Measurements from ENCODE around the gene KLHL13. TPM values are rescaled to one million over a fixed set of nuclear protein-coding genes. Genes with fewer than 3 reads are reported as not detected.

Gene KLHL13
- total and polyA plus RNA-seq, 10 of the 15 experiments (the other 5 are each of a cell fraction or from before 2014, with no cell fraction given): 8.2 to 34.1 (median 13.8) TPM

DNA sequence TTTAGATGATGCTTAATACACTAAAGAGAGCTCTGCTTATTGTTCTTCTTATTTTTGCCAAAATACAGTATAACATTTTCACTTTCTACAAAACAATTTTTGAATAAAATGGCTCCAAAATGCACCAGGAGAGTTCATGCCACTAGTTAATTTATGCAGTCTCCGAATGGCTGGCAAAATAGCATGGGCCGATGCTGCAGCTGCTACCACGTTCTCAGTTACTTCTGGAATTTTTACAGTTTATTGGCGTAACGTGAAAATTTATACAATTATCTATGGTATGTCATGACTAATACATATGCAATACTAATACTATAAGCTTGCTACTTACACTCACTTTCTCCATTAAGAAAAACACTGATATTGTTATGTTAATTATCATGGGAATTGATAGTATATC is 16.5 kb downstream of the KLHL13 start:
- H3K4me3 ChIP-seq: no peak overlapping the region
- BruUV-seq (replicated peaks): no TSS peak
- TF ChIP-seq ZZZ3 (IDR thresholded peaks at IDR 0.05; ENCODE audit: control insufficient read depth, insufficient read length, low read depth): no peak
- no peak for TF ChIP-seq NR2C2 (IDR thresholded peaks at IDR 0.05; ENCODE audit: borderline replicate concordance, control insufficient read depth, insufficient read length, low read depth)
- no peaks in the 10 kb centered on the region for H4K20me1 ChIP-seq (ENCODE audit: control insufficient read depth, insufficient read depth)
- intact Hi-C loops (cut with micrococcal nuclease; ENCODE audit: unreplicated experiment): no loop called here
- ChIA-PET SMC1A (ENCODE audit: uncharacterized antibody, unreplicated experiment) (no interaction called here), CTCF (no interaction called here), POLR2A (no interaction called here), RAD21 (ENCODE audit: unreplicated experiment) (no interaction called here)
- no peaks in the 10 kb centered on the region for H3K4me1 ChIP-seq (ENCODE audit: control insufficient read depth, insufficient read depth, low read length)
- H3K36me3 ChIP-seq (ENCODE audit: control insufficient read depth in 2 of 2, insufficient read depth in 2 of 2, low read length in 1 of 2): no peaks in the 10 kb centered on the region
- H2AFZ ChIP-seq (ENCODE audit: control insufficient read depth, low read depth, low read length): no peak overlapping the region
- H3K79me2 ChIP-seq (ENCODE audit: control insufficient read depth, insufficient read depth, low read length): no peaks in the 10 kb centered on the region
- no peak overlapping the region for H3K27ac ChIP-seq (ENCODE audit: control insufficient read depth, insufficient read depth)
- H3K27me3 ChIP-seq (replicated peaks in 1 of 2; ENCODE audit: control insufficient read depth in 2 of 2, insufficient read depth in 2 of 2, low read length in 1 of 2): no peaks in the 10 kb centered on the region
- 47% methylated on average over 5 of the region's 5 CpGs for WGBS (ENCODE audit: insufficient coverage, insufficient replicate concordance, low lambda C conversion rate, missing lambda C conversion rate)
- in situ Hi-C loops (cut with MboI): no loop called here
- no peaks in the 10 kb centered on the region; the same call in 2 of the 3 replicates for H3K9me3 ChIP-seq (replicated peaks; ENCODE audit: control insufficient read depth, insufficient read depth, low read length)
- FAIRE-seq (no peak), DNase-seq (ENCODE audit: low read depth, low spot score) (no peak), ATAC-seq (no peak)
- H3K9ac ChIP-seq (ENCODE audit: control insufficient read depth, insufficient read depth, low read length): no peak overlapping the region
- H3K4me2 ChIP-seq (ENCODE audit: control insufficient read depth, insufficient read depth): no peak overlapping the region

DNA sequence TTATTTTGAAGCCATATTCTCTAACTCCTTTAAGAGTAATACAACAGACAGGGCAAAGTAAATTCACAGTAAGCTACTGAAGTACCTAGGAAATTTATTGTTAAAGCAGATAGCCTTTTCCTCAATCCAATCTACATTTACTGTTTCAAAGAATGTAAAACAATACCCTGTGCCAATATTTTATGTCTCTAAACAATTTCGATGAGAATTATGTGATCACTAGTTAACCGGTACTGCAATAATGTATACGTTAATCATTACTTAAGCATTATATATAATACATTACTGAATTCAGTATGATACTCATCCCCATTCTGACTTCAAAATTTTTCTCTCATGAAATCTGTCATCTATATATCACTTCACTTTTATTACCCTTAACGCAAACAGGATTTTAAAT is 28.5 kb downstream of the KLHL13 start:
- Histone ChIP-seq H3K79me2 (ENCODE audit: control insufficient read depth, insufficient read depth, low read length) (no peaks in the 10 kb centered on the region), H3K4me3 (no peak overlapping the region), H3K27ac (ENCODE audit: control insufficient read depth, insufficient read depth) (no peak overlapping the region), H3K4me1 (ENCODE audit: control insufficient read depth, insufficient read depth, low read length) (no peaks in the 10 kb centered on the region), H2AFZ (ENCODE audit: control insufficient read depth, low read depth, low read length) (no peak overlapping the region), H3K36me3 (ENCODE audit: control insufficient read depth in 2 of 2, insufficient read depth in 2 of 2, low read length in 1 of 2) (no peaks in the 10 kb centered on the region), H3K9ac (ENCODE audit: control insufficient read depth, insufficient read depth, low read length) (no peak overlapping the region), H4K20me1 (ENCODE audit: control insufficient read depth, insufficient read depth) (no peaks in the 10 kb centered on the region), H3K27me3 (replicated peaks in 1 of 2; ENCODE audit: control insufficient read depth in 2 of 2, insufficient read depth in 2 of 2, low read length in 1 of 2) (no peaks in the 10 kb centered on the region), H3K9me3 (replicated peaks; ENCODE audit: control insufficient read depth, insufficient read depth, low read length) (no peaks in the 10 kb centered on the region; the same call in 1 of the 3 replicates), H3K4me2 (ENCODE audit: control insufficient read depth, insufficient read depth) (no peak overlapping the region)
- ChIA-PET CTCF (no interaction called here), POLR2A (no interaction called here), RAD21 (ENCODE audit: unreplicated experiment) (no interaction called here), SMC1A (ENCODE audit: uncharacterized antibody, unreplicated experiment) (no interaction called here)
- no peak for FAIRE-seq
- 41% methylated on average over 4 of the region's 4 CpGs for WGBS (ENCODE audit: insufficient coverage, insufficient replicate concordance, low lambda C conversion rate, missing lambda C conversion rate)
- TF ChIP-seq SUZ12 (IDR thresholded peaks at IDR 0.05; ENCODE audit: unreplicated experiment) (no peak), RELA (IDR thresholded peaks at IDR 0.05; ENCODE audit: borderline replicate concordance, partially characterized antibody) (no peak), ZBED1 (IDR thresholded peaks at IDR 0.05; ENCODE audit: borderline replicate concordance) (no peak), CHD1 (IDR thresholded peaks at IDR 0.05; ENCODE audit: low read depth, low read length) (no peak), NFXL1 (IDR thresholded peaks at IDR 0.05; ENCODE audit: borderline replicate concordance) (no peak), IKZF2 (IDR thresholded peaks at IDR 0.05) (no peak), POU2F2 (IDR thresholded peaks at IDR 0.05; ENCODE audit: borderline replicate concordance, low read depth, low read length) (no peak), NR2F1 (conservative IDR thresholded peaks at IDR 0.05) (no peak), LARP7 (IDR thresholded peaks at IDR 0.05) (no peak), MXI1 (IDR thresholded peaks at IDR 0.05; ENCODE audit: low read depth, low read length) (no peak), SMARCA5 (IDR thresholded peaks at IDR 0.05) (no peak), SMAD5 (IDR thresholded peaks at IDR 0.05; ENCODE audit: low read depth) (no peak)
- TF ChIP-seq, protein P1, sequence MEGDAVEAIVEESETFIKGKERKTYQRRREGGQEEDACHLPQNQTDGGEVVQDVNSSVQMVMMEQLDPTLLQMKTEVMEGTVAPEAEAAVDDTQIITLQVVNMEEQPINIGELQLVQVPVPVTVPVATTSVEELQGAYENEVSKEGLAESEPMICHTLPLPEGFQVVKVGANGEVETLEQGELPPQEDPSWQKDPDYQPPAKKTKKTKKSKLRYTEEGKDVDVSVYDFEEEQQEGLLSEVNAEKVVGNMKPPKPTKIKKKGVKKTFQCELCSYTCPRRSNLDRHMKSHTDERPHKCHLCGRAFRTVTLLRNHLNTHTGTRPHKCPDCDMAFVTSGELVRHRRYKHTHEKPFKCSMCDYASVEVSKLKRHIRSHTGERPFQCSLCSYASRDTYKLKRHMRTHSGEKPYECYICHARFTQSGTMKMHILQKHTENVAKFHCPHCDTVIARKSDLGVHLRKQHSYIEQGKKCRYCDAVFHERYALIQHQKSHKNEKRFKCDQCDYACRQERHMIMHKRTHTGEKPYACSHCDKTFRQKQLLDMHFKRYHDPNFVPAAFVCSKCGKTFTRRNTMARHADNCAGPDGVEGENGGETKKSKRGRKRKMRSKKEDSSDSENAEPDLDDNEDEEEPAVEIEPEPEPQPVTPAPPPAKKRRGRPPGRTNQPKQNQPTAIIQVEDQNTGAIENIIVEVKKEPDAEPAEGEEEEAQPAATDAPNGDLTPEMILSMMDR (IDR thresholded peaks at IDR 0.05 in 2 of 3, conservative IDR thresholded peaks at IDR 0.05 in 1 of 3; ENCODE audit: control insufficient read depth in 2 of 3, extremely low read depth in 1 of 3, insufficient read depth in 1 of 3, low read depth in 3 of 3, low read length in 3 of 3): no peak
- in situ Hi-C loops (cut with MboI): no loop called here
- ATAC-seq: no peak
- BruUV-seq (replicated peaks): no TSS peak
- DNase-seq (ENCODE audit: low read depth, low spot score): no peak
- intact Hi-C loops (cut with micrococcal nuclease; ENCODE audit: unreplicated experiment): no loop called here

Data from GM12878 (cell line).